IMR-90 (cell line): Measurements from ENCODE around the gene ZNF518B. TPM values are rescaled to one million over a fixed set of nuclear protein-coding genes. Genes with fewer than 3 reads are reported as not detected.

Source experiments
- ATAC-seq: fragments of 200-7000 bp; cut with Tn5 transposase; 2 replicates; pipeline ENCODE4 v1.9.1; 2020; ENCODE audit warnings: low read depth, mild to moderate bottlenecking, moderate library complexity
- BruUV-seq: library from RNA; stranded (reverse); fragments of 400-500 nt; replicated peaks from 2 replicates; lab custom pipeline; 2021; lab: Mats Ljungman, UMichigan
- CTCF ChIA-PET: fragments of 300-600 bp; formaldehyde crosslinking; extraction: SDS; loops from one replicate; lab custom pipeline; 2021; ENCODE audit warnings: antibody characterized with exemption; lab: Yijun Ruan, JAX
- POLR2A ChIA-PET: fragments of 300-600 bp; sonication (Branson Sonifier 250); formaldehyde crosslinking; loops from one replicate; lab custom pipeline; 2022; ENCODE audit warnings: antibody characterized with exemption; ENCODE audit not compliant: unreplicated experiment; lab: Charles Lee
- DNase-seq: peaks from one replicate; pipeline ENCODE4 v3.0.0; 2013
- H2AFZ ChIP-seq: replicated peaks from 2 replicates; pipeline ENCODE3; 2013; ENCODE audit warnings: low read length, mild to moderate bottlenecking; ENCODE audit not compliant: poor library complexity
- H2AK5ac ChIP-seq: 2 replicates; pipeline ENCODE4 v1.6.1; 2013; ENCODE audit warnings: low read depth, low read length, inconsistent platforms
- H2AK9ac ChIP-seq: replicated peaks from 2 replicates; pipeline ENCODE3; 2013; ENCODE audit warnings: mild to moderate bottlenecking, low read depth, low read length, moderate library complexity; ENCODE audit not compliant: poor library complexity
- H2BK120ac ChIP-seq: 2 replicates; pipeline ENCODE4 v1.6.1; 2013; ENCODE audit warnings: low read depth, low read length, inconsistent platforms
- H2BK15ac ChIP-seq: 3 replicates; pipeline ENCODE4 v1.6.1; 2013; ENCODE audit warnings: low read depth, low read length, inconsistent platforms
- H2BK20ac ChIP-seq: 2 replicates; pipeline ENCODE4 v1.6.1; 2013; ENCODE audit warnings: low read depth, mild to moderate bottlenecking, inconsistent platforms, low read length, moderate library complexity
- H2BK5ac ChIP-seq: 2 replicates; pipeline ENCODE4 v1.6.1; 2013; ENCODE audit warnings: mild to moderate bottlenecking, low read depth, low read length, inconsistent platforms; ENCODE audit not compliant: poor library complexity, severe bottlenecking
- H3K14ac ChIP-seq: replicated peaks from 2 replicates; pipeline ENCODE4 v1.6.1; 2013; ENCODE audit warnings: low read depth, low read length, inconsistent platforms
- H3K18ac ChIP-seq: 2 replicates; pipeline ENCODE4 v1.6.1; 2013; ENCODE audit warnings: low read depth, low read length, control low read depth
- H3K23ac ChIP-seq: 2 replicates; pipeline ENCODE4 v1.6.1; 2013; ENCODE audit warnings: low read depth, low read length, inconsistent platforms
- H3K27ac ChIP-seq: 2 replicates; pipeline ENCODE4 v1.5.1; 2013; ENCODE audit warnings: mild to moderate bottlenecking, control low read depth, low read length; ENCODE audit not compliant: insufficient read depth
- H3K27me3 ChIP-seq: 2 replicates; pipeline ENCODE4 v1.6.1; 2013; ENCODE audit warnings: low read length; ENCODE audit not compliant: control insufficient read depth, insufficient read depth
- H3K36me3 ChIP-seq: 2 replicates; pipeline ENCODE4 v1.6.1; 2013; ENCODE audit warnings: low read length, mixed read lengths; ENCODE audit not compliant: control insufficient read depth, insufficient read depth
- H3K4ac ChIP-seq: 2 replicates; pipeline ENCODE4 v1.6.1; 2013; ENCODE audit warnings: low read depth, low read length, inconsistent platforms
- H3K4me1 ChIP-seq: 2 replicates; pipeline ENCODE4 v1.6.1; 2013; ENCODE audit warnings: low read length, mixed read lengths; ENCODE audit not compliant: control insufficient read depth, insufficient read depth
- H3K4me2 ChIP-seq: 2 replicates; pipeline ENCODE4 v1.6.1; 2013; ENCODE audit warnings: low read depth, mild to moderate bottlenecking, control low read depth, low read length, moderate library complexity
- H3K4me3 ChIP-seq: 2 replicates; pipeline ENCODE4 v1.5.1; 2013; ENCODE audit warnings: low read depth, mild to moderate bottlenecking, control low read depth, low read length, moderate library complexity; ENCODE audit not compliant: insufficient read depth
- H3K56ac ChIP-seq: 2 replicates; pipeline ENCODE4 v1.6.1; 2013; ENCODE audit warnings: low read length, inconsistent platforms; ENCODE audit not compliant: insufficient read depth; ENCODE audit errors: extremely low read depth
- H3K79me1 ChIP-seq, 2 experiments: 2 replicates each; pipeline ENCODE4 v1.6.1; 2013; ENCODE audit warnings: low read length in 2 of 2, inconsistent platforms in 1 of 2, low read depth in 1 of 2
- H3K9ac ChIP-seq: 2 replicates; pipeline ENCODE4 v1.6.1; 2013; ENCODE audit warnings: low read depth, low read length, control low read depth
- H3K9me1 ChIP-seq: 2 replicates; pipeline ENCODE4 v1.6.1; 2013; ENCODE audit warnings: low read length, inconsistent platforms; ENCODE audit not compliant: insufficient read depth
- H3K9me3 ChIP-seq: 2 replicates; pipeline ENCODE4 v1.6.1; 2013; ENCODE audit warnings: low read length; ENCODE audit not compliant: control insufficient read depth, insufficient read depth
- H4K20me1 ChIP-seq: 2 replicates; pipeline ENCODE4 v1.6.1; 2013; ENCODE audit warnings: low read length, inconsistent platforms; ENCODE audit not compliant: insufficient read depth
- H4K5ac ChIP-seq: 2 replicates; pipeline ENCODE4 v1.6.1; 2013; ENCODE audit warnings: mild to moderate bottlenecking, low read depth, low read length, control low read depth
- H4K8ac ChIP-seq, 2 experiments: 2 replicates each; pipeline ENCODE4 v1.6.1; 2013; ENCODE audit warnings: low read depth in 2 of 2, low read length in 2 of 2, control low read depth in 1 of 2, inconsistent platforms in 1 of 2
- H4K91ac ChIP-seq: 2 replicates; pipeline ENCODE4 v1.6.1; 2013; ENCODE audit warnings: low read depth, low read length, inconsistent platforms; ENCODE audit not compliant: insufficient read depth
- BHLHE40 ChIP-seq: fragments of 150-350 bp; IDR thresholded peaks from 2 replicates; pipeline ENCODE4 v1.6.1; 2016; ENCODE audit warnings: mild to moderate bottlenecking, low read depth, low read length
- CEBPB ChIP-seq: IDR thresholded peaks from 2 replicates; pipeline ENCODE4 v1.6.1; 2012; ENCODE audit warnings: low read depth, low read length, improper control_type of control experiment
- CHD1 ChIP-seq: IDR thresholded peaks from 2 replicates; pipeline ENCODE4 v1.6.1; 2012; ENCODE audit warnings: low read depth, low read length, improper control_type of control experiment
- ELK1 ChIP-seq: fragments of 150-350 bp; IDR thresholded peaks from 2 replicates; pipeline ENCODE4 v1.6.1; 2016; ENCODE audit warnings: low read depth, mild to moderate bottlenecking, low read length, moderate library complexity, borderline replicate concordance
- FOS ChIP-seq: fragments of 150-350 bp; IDR thresholded peaks from 2 replicates; pipeline ENCODE4 v1.6.1; 2016; ENCODE audit warnings: low read depth, low read length
- MAFK ChIP-seq: IDR thresholded peaks from 2 replicates; pipeline ENCODE4 v1.6.1; 2012; ENCODE audit warnings: low read depth, low read length, improper control_type of control experiment
- MAZ ChIP-seq: IDR thresholded peaks from 2 replicates; pipeline ENCODE4 v1.6.1; 2012; ENCODE audit warnings: low read depth, mild to moderate bottlenecking, low read length, improper control_type of control experiment, moderate library complexity, borderline replicate concordance
- MXI1 ChIP-seq: IDR thresholded peaks from 2 replicates; pipeline ENCODE4 v1.6.1; 2012; ENCODE audit warnings: low read depth, mild to moderate bottlenecking, low read length, moderate library complexity, borderline replicate concordance
- NFE2L2 ChIP-seq: fragments of 150-350 bp; IDR thresholded peaks from 2 replicates; pipeline ENCODE4 v1.6.1; 2016; ENCODE audit warnings: low read depth, mild to moderate bottlenecking, low read length
- POLR2A ChIP-seq: IDR thresholded peaks from 2 replicates; pipeline ENCODE4 v1.6.1; 2012; ENCODE audit warnings: mild to moderate bottlenecking, low read depth, low read length
- RAD21 ChIP-seq: IDR thresholded peaks from 2 replicates; pipeline ENCODE4 v1.6.1; 2012; ENCODE audit warnings: low read length, improper control_type of control experiment
- RCOR1 ChIP-seq: IDR thresholded peaks from 2 replicates; pipeline ENCODE4 v1.6.1; 2012; ENCODE audit warnings: mild to moderate bottlenecking, low read length, improper control_type of control experiment; ENCODE audit not compliant: insufficient replicate concordance
- RFX5 ChIP-seq: IDR thresholded peaks from 2 replicates; pipeline ENCODE4 v1.8.0; 2012; ENCODE audit warnings: low read depth, mild to moderate bottlenecking, low read length, moderate library complexity
- SMC3 ChIP-seq: fragments of 150-350 bp; IDR thresholded peaks from 2 replicates; pipeline ENCODE4 v1.6.1; 2016; ENCODE audit warnings: low read depth, mild to moderate bottlenecking, antibody characterized with exemption, low read length, moderate library complexity
- USF2 ChIP-seq: fragments of 150-350 bp; IDR thresholded peaks from 2 replicates; pipeline ENCODE4 v1.6.1; 2017; ENCODE audit warnings: mild to moderate bottlenecking, antibody characterized with exemption, low read length, low read depth
- WGBS, 2 experiments: methylation state at CpG; one replicate each; pipeline versions ENCODE4 v1.1.5 to v1.1.7; 2013; ENCODE audit warnings: missing lambda C conversion rate in 2 of 2; ENCODE audit not compliant: insufficient read length in 1 of 2; ENCODE audit errors: extremely low coverage in 2 of 2; 5-methylcytosine and 5-hydroxymethylcytosine counted together
- dilution Hi-C: fragments of 300-500 bp; cut with HindIII; formaldehyde crosslinking; loops from one replicate; pipeline ENCODE4 v1.14.3; 2018; ENCODE audit warnings: low sequenced_read_pairs; ENCODE audit not compliant: unreplicated experiment
- in situ Hi-C: fragments of 300-500 bp; cut with MboI; formaldehyde crosslinking; loops from 3 replicates; pipeline ENCODE4 v1.14.3; 2019; ENCODE audit warnings: low sequenced_read_pairs, inconsistent platforms, mixed read lengths
- intact Hi-C: fragments of 100-400 bp; cut with micrococcal nuclease; formaldehyde crosslinking; loops from 2 replicates; pipeline ENCODE4 v1.10.0; 2022
- polyA plus RNA-seq, 3 experiments: library from polyadenylated mRNA; depleted of rRNA; stranded (reverse); fragments of >200 nt; gene quantifications; 2 replicates each; pipeline ENCODE4 v1.2.3, GENCODE V29; 2012; ENCODE audit warnings: low replicate concordance in 1 of 3
- total RNA-seq: library from RNA; depleted of rRNA; stranded (reverse); fragments of >200 nt; gene quantifications from 2 replicates; pipeline ENCODE4 v1.2.3, GENCODE V29; 2012
- TF ChIP-seq, protein P1 (sequence below): conservative IDR thresholded peaks from 2 replicates; pipeline ENCODE4 v1.5.1; 2012; ENCODE audit warnings: mild to moderate bottlenecking, low read depth, low read length, improper control_type of control experiment

ZNF518B gene
- total and polyA plus RNA-seq, 2 of the 4 experiments (the other 2 are of a cell fraction), result 7.3 to 56.8 TPM

- BruUV-seq, result no TSS peak
- no peak overlapping the region for H2BK20ac ChIP-seq
- ATAC-seq (no peak), DNase-seq (no peak)
- H3K9me1 ChIP-seq, result no peaks in the 10 kb centered on the region
- dilution Hi-C loops (no loop called here), in situ Hi-C loops (no loop called here), intact Hi-C loops (no loop called here)
- H3K23ac ChIP-seq, result no peak overlapping the region
- H2AFZ ChIP-seq, result no peak overlapping the region
- no peak overlapping the region for H3K4me3 ChIP-seq
- no peak overlapping the region for H4K8ac ChIP-seq
- H3K56ac ChIP-seq, result no peak overlapping the region
- H3K79me1 ChIP-seq, result no peaks in the 10 kb centered on the region
- no peak overlapping the region for H3K9ac ChIP-seq
- H3K14ac ChIP-seq, result no peak overlapping the region
- H2BK120ac ChIP-seq, result no peak overlapping the region
- H3K27me3 ChIP-seq, result peaks cover 13% of the 10 kb centered on the region
- ChIA-PET CTCF (no interaction called here), POLR2A (interaction anchor here (0.7 kb wide), 1 partner anchor 9 kb away, joined by 12 read pairs; no protein-coding TSS in a partner anchor)
- no peak overlapping the region for H2BK5ac ChIP-seq
- no peak overlapping the region for H2AK5ac ChIP-seq
- no peak overlapping the region for H3K27ac ChIP-seq
- no peak overlapping the region for H3K4ac ChIP-seq
- no peak overlapping the region for H3K4me2 ChIP-seq
- no peaks in the 10 kb centered on the region for H3K4me1 ChIP-seq
- no peak overlapping the region for H3K18ac ChIP-seq
- no CpG with 5 or more reads among the region's 5 CpGs for WGBS, 2 experiments
- H3K36me3 ChIP-seq, result no peaks in the 10 kb centered on the region
- no peak overlapping the region for H4K5ac ChIP-seq
- H2BK15ac ChIP-seq, result no peak overlapping the region
- H3K9me3 ChIP-seq, result peaks cover 5% of the 10 kb centered on the region; the same call in 1 of the 2 replicates
- TF ChIP-seq MAZ, result no peak
- TF ChIP-seq USF2, result no peak
- TF ChIP-seq CHD1, result no peak
- no peak for TF ChIP-seq SMC3
- TF ChIP-seq FOS, result no peak
- TF ChIP-seq RCOR1, result no peak
- TF ChIP-seq NFE2L2, result no peak
- TF ChIP-seq MXI1, result no peak
- TF ChIP-seq CEBPB, result no peak
- TF ChIP-seq RFX5, result no peak
- no peak for TF ChIP-seq RAD21
- no peak for TF ChIP-seq MAFK
- no peak for TF ChIP-seq BHLHE40
- no peak for TF ChIP-seq ELK1
- TF ChIP-seq, protein P1, sequence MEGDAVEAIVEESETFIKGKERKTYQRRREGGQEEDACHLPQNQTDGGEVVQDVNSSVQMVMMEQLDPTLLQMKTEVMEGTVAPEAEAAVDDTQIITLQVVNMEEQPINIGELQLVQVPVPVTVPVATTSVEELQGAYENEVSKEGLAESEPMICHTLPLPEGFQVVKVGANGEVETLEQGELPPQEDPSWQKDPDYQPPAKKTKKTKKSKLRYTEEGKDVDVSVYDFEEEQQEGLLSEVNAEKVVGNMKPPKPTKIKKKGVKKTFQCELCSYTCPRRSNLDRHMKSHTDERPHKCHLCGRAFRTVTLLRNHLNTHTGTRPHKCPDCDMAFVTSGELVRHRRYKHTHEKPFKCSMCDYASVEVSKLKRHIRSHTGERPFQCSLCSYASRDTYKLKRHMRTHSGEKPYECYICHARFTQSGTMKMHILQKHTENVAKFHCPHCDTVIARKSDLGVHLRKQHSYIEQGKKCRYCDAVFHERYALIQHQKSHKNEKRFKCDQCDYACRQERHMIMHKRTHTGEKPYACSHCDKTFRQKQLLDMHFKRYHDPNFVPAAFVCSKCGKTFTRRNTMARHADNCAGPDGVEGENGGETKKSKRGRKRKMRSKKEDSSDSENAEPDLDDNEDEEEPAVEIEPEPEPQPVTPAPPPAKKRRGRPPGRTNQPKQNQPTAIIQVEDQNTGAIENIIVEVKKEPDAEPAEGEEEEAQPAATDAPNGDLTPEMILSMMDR, result no peak
- TF ChIP-seq POLR2A, result no peak
- peak overlapping the region; percentile 15 for H2AK9ac ChIP-seq
- H4K91ac ChIP-seq, result no peak overlapping the region
- no peaks in the 10 kb centered on the region for H4K20me1 ChIP-seq
Measured at GRCh38 chr4:10466161-10466560, 8.9 kb upstream of the ZNF518B start.
